SH-SY5Y (cell line): ENCODE measurements around the gene MFAP2.

Experiments
- GATA2 ChIP-seq: IDR thresholded peaks from 2 replicates; pipeline ENCODE4 v1.6.1; 2011; ENCODE audit warnings: mild to moderate bottlenecking, low read depth, low read length
- GATA3 ChIP-seq: IDR thresholded peaks from 2 replicates; pipeline ENCODE4 v1.6.1; 2011; ENCODE audit warnings: low read depth, mild to moderate bottlenecking, low read length, moderate library complexity

DNA sequence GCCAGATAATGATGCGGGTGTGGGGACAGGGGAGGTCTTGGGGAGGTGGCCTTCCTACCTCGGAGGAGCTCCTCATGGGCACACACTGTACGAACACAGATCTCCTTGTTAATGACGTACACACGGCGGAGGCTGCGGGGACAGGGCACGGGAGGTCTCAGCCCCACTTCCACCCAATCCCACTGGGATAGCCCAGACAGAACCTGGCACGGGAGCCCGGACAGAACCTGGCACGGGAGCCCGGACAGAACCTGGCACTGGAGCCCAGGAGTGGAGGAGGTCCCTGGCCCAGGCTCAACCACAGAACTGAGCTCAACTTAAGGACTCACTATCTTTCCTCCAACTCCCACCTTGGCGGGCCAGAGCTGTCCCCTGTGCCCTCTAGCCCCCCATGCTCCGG, 5.2 kb downstream of the MFAP2 start:
- TF ChIP-seq GATA3: no peak
- TF ChIP-seq GATA2: no peak
